Epidermal melanocyte (primary cell): ENCODE measurements around the gene FAM107B.

Source experiments
- DNase-seq: peaks from one replicate; pipeline ENCODE4 v3.0.0; 2011; ENCODE audit warnings: low spot score; ENCODE audit not compliant: insufficient read length

FAM107B gene

GRCh38 chr10:14560791-14561765, 213.6 kb downstream of the FAM107B start:
- no peak for DNase-seq

- DNase-seq, result no peak
Observed at GRCh38 chr10:14560274-14560673, 214.4 kb downstream of the FAM107B start.

- DNase-seq, result no peak
Observed at GRCh38 chr10:14558025-14558424, 216.7 kb downstream of the FAM107B start.

- DNase-seq, result no peak
Observed at GRCh38 chr10:14557567-14557966, 217.1 kb downstream of the FAM107B start.

GRCh38 chr10:14556285-14556956, 218.3 kb downstream of the FAM107B start:
- no peak for DNase-seq

GRCh38 chr10:14555807-14556206, 218.9 kb downstream of the FAM107B start:
- DNase-seq, result no peak

- no peak for DNase-seq
Observed at GRCh38 chr10:14554491-14555205, 220.0 kb downstream of the FAM107B start.

- no peak for DNase-seq
Observed at GRCh38 chr10:14554091-14554490, 220.6 kb downstream of the FAM107B start.

GRCh38 chr10:14553448-14553847, 221.2 kb downstream of the FAM107B start:
- DNase-seq, result no peak

- no peak for DNase-seq
Observed at GRCh38 chr10:14552015-14552414, 222.7 kb downstream of the FAM107B start.

GRCh38 chr10:14550471-14550981, 224.2 kb downstream of the FAM107B start:
- no peak for DNase-seq

- no peak for DNase-seq
Observed at GRCh38 chr10:14549496-14549895, 225.2 kb downstream of the FAM107B start.

GRCh38 chr10:14548970-14549369, 225.7 kb downstream of the FAM107B start:
- no peak for DNase-seq

- DNase-seq, result no peak
Observed at GRCh38 chr10:14548474-14548873, 226.2 kb downstream of the FAM107B start.

GRCh38 chr10:14547816-14548215, 226.9 kb downstream of the FAM107B start:
- no peak for DNase-seq

GRCh38 chr10:14545827-14546226, 228.9 kb downstream of the FAM107B start:
- no peak for DNase-seq

GRCh38 chr10:14543904-14544210, 230.8 kb downstream of the FAM107B start:
- no peak for DNase-seq

- DNase-seq, result no peak
Observed at GRCh38 chr10:14543046-14543903, 231.4 kb downstream of the FAM107B start.

- DNase-seq, result no peak
Observed at GRCh38 chr10:14541379-14541778, 233.3 kb downstream of the FAM107B start.

- no peak for DNase-seq
Observed at GRCh38 chr10:14540611-14541010, 234.1 kb downstream of the FAM107B start.

- DNase-seq, result no peak
Observed at GRCh38 chr10:14540062-14540461, 234.6 kb downstream of the FAM107B start.
